Upper lobe of left lung (tissue), 4 donors: Measurements from ENCODE around the gene ECHDC1.

Source experiments
- POLR2A ChIP-seq, 4 donors: fragments of 450-650 bp; IDR thresholded peaks; one replicate each; pipeline ENCODE4 v1.5.1; 2016 to 2017; ENCODE audit warnings: antibody characterized with exemption in 4 of 4, mild to moderate bottlenecking in 2 of 4
- POLR2AphosphoS5 ChIP-seq, 2 donors: sonication (generic); formaldehyde crosslinking; IDR thresholded peaks; one replicate each; pipeline ENCODE4 v1.5.1; 2017; ENCODE audit warnings: antibody characterized with exemption in 2 of 2
- TF ChIP-seq, protein P1 (sequence below), 6 experiments: fragments of 450-650 bp in 4 of 6; fragments of 200-600 bp in 2 of 6; sonication (generic) in 2 of 6; IDR thresholded peaks; one replicate each; pipeline ENCODE4 v1.5.1; 2016 to 2019; ENCODE audit warnings: antibody characterized with exemption in 6 of 6

DNA sequence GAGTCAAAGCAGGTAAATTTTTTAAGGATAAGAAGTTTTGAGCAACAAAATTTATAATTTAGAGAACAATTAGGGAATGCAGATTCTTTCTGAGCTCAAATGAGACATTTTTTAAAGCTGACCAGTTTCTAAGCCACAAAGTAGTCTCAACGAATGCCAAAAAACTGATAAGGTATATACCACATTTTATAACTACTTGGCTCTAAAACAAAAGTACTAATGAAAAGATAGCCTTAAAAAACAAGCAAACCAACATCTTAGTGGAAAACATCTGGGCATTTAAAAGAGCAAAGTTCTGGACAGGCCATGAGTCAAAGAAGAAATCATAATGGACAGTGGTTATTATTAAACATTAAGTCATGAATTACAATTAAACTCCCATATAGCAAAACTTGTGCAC lies 99.9 kb downstream of the ECHDC1 start:
- TF ChIP-seq, protein P1, sequence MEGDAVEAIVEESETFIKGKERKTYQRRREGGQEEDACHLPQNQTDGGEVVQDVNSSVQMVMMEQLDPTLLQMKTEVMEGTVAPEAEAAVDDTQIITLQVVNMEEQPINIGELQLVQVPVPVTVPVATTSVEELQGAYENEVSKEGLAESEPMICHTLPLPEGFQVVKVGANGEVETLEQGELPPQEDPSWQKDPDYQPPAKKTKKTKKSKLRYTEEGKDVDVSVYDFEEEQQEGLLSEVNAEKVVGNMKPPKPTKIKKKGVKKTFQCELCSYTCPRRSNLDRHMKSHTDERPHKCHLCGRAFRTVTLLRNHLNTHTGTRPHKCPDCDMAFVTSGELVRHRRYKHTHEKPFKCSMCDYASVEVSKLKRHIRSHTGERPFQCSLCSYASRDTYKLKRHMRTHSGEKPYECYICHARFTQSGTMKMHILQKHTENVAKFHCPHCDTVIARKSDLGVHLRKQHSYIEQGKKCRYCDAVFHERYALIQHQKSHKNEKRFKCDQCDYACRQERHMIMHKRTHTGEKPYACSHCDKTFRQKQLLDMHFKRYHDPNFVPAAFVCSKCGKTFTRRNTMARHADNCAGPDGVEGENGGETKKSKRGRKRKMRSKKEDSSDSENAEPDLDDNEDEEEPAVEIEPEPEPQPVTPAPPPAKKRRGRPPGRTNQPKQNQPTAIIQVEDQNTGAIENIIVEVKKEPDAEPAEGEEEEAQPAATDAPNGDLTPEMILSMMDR (IDR thresholded peaks at IDR 0.05): no peak
- TF ChIP-seq POLR2AphosphoS5 (IDR thresholded peaks at IDR 0.05): no peak
- TF ChIP-seq POLR2A (IDR thresholded peaks at IDR 0.05): no peak
